Measurements from ENCODE around the gene CES2.

The CES2 gene

GRCh38 chr16:66904846-66905632, 30.3 kb upstream of the CES2 start:
- no peak overlapping the region for H3K27ac ChIP-seq (ENCODE audit: low read depth, low read length)
- H3K4me2 ChIP-seq (ENCODE audit: low read depth, low read length, poor library complexity, severe bottlenecking), result no peak overlapping the region
- no peaks in the 10 kb centered on the region for H3K9me2 ChIP-seq (replicated peaks; ENCODE audit: insufficient read depth, low read length)
- H3K79me2 ChIP-seq (ENCODE audit: insufficient read depth, low read length), result no peaks in the 10 kb centered on the region
- H3F3A ChIP-seq (ENCODE audit: insufficient read depth), result no peaks in the 10 kb centered on the region
- no peak overlapping the region for H2AFZ ChIP-seq (ENCODE audit: low read depth, low read length, severe bottlenecking)
- no peak overlapping the region for H3K4me3 ChIP-seq (ENCODE audit: insufficient read depth, low read length, poor library complexity, severe bottlenecking)
- H3K9ac ChIP-seq (ENCODE audit: low read length), result no peak overlapping the region
- H3K9me3 ChIP-seq (ENCODE audit: insufficient read depth, low read length), result no peaks in the 10 kb centered on the region
- no peak for TF ChIP-seq CTCF (IDR thresholded peaks at IDR 0.05; ENCODE audit: insufficient read depth, low read length, poor library complexity, severe bottlenecking)
- TF ChIP-seq EZH2phosphoT487 (conservative IDR thresholded peaks at IDR 0.05; ENCODE audit: low read length), result no peak
- no peaks in the 10 kb centered on the region for H3K36me3 ChIP-seq (ENCODE audit: low read length)
- no peaks in the 10 kb centered on the region for H3K27me3 ChIP-seq (ENCODE audit: low read length)
- H4K20me1 ChIP-seq (ENCODE audit: low read depth, low read length), result no peaks in the 10 kb centered on the region

- TF ChIP-seq EZH2phosphoT487 (conservative IDR thresholded peaks at IDR 0.05; ENCODE audit: low read length), result no peak
- TF ChIP-seq CTCF (IDR thresholded peaks at IDR 0.05; ENCODE audit: insufficient read depth, low read length, poor library complexity, severe bottlenecking), result no peak
- no peaks in the 10 kb centered on the region for H3K9me3 ChIP-seq (ENCODE audit: insufficient read depth, low read length)
- no peaks in the 10 kb centered on the region for H3F3A ChIP-seq (ENCODE audit: insufficient read depth)
- H3K9me2 ChIP-seq (replicated peaks; ENCODE audit: insufficient read depth, low read length), result no peaks in the 10 kb centered on the region
- no peaks in the 10 kb centered on the region for H4K20me1 ChIP-seq (ENCODE audit: low read depth, low read length)
- no peak overlapping the region for H3K9ac ChIP-seq (ENCODE audit: low read length)
- H2AFZ ChIP-seq (ENCODE audit: low read depth, low read length, severe bottlenecking), result no peak overlapping the region
- no peaks in the 10 kb centered on the region for H3K27me3 ChIP-seq (ENCODE audit: low read length)
- no peaks in the 10 kb centered on the region for H3K79me2 ChIP-seq (ENCODE audit: insufficient read depth, low read length)
- no peak overlapping the region for H3K27ac ChIP-seq (ENCODE audit: low read depth, low read length)
- no peak overlapping the region for H3K4me2 ChIP-seq (ENCODE audit: low read depth, low read length, poor library complexity, severe bottlenecking)
- H3K4me3 ChIP-seq (ENCODE audit: insufficient read depth, low read length, poor library complexity, severe bottlenecking), result no peak overlapping the region
- no peaks in the 10 kb centered on the region for H3K36me3 ChIP-seq (ENCODE audit: low read length)
Observed at GRCh38 chr16:66905633-66906539, 29.4 kb upstream of the CES2 start.

GRCh38 chr16:66906916-66907836, 28.1 kb upstream of the CES2 start:
- no peak for TF ChIP-seq CTCF (IDR thresholded peaks at IDR 0.05; ENCODE audit: insufficient read depth, low read length, poor library complexity, severe bottlenecking)
- no peak for TF ChIP-seq EZH2phosphoT487 (conservative IDR thresholded peaks at IDR 0.05; ENCODE audit: low read length)
- Histone ChIP-seq H3K27ac (ENCODE audit: low read depth, low read length) (no peak overlapping the region), H3K9ac (ENCODE audit: low read length) (no peak overlapping the region), H3K4me2 (ENCODE audit: low read depth, low read length, poor library complexity, severe bottlenecking) (no peak overlapping the region), H3K27me3 (ENCODE audit: low read length) (no peaks in the 10 kb centered on the region), H3K4me3 (ENCODE audit: insufficient read depth, low read length, poor library complexity, severe bottlenecking) (no peak overlapping the region), H2AFZ (ENCODE audit: low read depth, low read length, severe bottlenecking) (no peak overlapping the region), H3K36me3 (ENCODE audit: low read length) (no peaks in the 10 kb centered on the region), H3K9me3 (ENCODE audit: insufficient read depth, low read length) (no peaks in the 10 kb centered on the region), H3K79me2 (ENCODE audit: insufficient read depth, low read length) (no peaks in the 10 kb centered on the region), H4K20me1 (ENCODE audit: low read depth, low read length) (no peaks in the 10 kb centered on the region), H3F3A (ENCODE audit: insufficient read depth) (no peaks in the 10 kb centered on the region), H3K9me2 (replicated peaks; ENCODE audit: insufficient read depth, low read length) (no peaks in the 10 kb centered on the region)
